Measurements from ENCODE around the gene ANXA10.
A peak's percentile ranks its signal among the peaks of the same experiment; 100 is the strongest.
"Not testable (repeated sequence)": the region's sequence is repeated elsewhere in the genome, so short reads cannot be mapped to it uniquely, and the experiment has no call there.

The ANXA10 gene

DNA sequence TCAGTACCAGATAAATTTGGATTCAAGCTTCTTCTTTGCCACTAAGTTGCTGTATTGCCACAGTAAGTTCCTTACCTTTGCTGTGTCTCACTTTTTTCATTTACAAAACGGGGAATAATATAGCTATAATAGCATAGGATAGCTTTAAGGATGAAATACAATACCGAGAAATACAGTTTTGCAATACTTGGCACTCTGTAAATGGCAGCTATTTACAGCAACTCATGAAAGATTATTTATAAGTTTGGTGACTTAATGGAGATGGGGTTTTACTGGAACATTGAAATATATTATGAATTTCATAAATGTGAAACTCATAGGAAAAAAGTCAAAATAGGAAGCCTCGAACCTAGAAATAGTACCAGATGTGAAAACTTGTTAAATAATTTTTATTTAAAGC lies 27.6 kb downstream of the ANXA10 start:
- DNase-seq = no peak

DNA sequence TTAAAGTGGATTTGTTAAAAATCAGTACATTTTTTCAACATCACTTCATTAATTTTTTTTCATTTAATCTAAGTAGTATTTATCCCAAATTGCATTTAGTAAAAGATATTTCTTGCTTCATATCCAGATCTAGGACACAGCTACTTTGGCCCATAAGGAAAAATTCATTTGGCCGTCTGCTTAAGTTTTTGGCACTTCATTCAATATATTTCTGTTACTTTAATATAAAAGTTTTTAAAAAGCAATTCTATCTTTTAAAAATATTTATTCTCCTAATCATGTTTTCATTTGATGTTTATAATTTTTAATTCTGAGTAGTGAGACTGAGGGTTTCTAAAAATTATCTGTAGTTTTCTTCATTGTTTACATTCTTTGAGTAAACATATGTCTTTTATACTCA lies 28.5 kb downstream of the ANXA10 start:
- DNase-seq = no peak

DNA sequence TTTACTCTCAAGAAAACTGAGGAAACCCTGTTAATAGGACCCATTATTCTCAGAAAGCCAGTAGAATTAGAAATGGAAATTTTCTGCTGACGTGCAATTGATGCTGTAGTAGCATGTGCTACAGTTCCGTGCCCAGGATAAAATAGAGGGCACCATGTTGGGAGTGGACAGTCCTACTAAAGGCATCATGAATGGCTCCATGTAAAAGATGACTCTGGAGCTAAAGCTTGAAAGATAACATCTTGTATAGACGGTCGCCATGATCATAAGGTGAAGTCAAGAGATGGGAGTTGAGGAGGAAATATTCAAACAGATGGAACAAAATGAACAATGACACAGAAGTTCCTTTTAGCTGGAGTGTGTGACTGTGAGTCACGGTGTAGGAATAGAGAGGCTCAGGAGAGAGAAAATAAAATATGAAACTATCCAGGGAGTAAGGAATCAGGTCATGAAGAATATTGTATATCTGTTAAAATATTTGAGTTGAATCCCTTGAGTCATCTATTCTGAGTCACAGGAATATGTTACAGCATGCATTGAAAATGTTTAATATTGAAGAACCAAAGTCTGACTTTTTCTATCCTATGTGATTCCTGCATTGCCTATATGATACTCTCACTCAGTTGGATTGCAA lies 31.8 kb downstream of the ANXA10 start:
- DNase-seq = no peak

DNA sequence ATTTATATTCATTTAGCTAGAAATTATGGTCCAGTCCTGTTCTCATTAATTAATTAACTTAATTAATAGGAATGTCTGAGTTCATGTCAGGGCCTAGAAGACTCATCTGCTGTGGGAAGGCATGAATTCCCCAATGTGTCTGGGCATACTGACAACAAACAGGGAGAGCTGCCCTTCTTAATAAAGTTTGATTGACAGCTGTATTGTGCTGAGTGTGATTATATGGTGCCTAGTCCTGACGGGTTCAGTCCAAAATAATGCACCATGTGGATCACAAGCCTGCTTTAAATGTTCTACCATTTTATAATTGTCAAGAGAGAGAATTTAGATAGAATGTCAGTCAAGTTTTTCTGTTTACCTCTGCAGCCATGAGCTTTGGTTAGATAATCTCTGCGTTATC lies 34.6 kb downstream of the ANXA10 start:
- no peak for DNase-seq

- no peak for DNase-seq
Measured at GRCh38 chr4:168128601-168129000, 36.3 kb downstream of the ANXA10 start.

DNA sequence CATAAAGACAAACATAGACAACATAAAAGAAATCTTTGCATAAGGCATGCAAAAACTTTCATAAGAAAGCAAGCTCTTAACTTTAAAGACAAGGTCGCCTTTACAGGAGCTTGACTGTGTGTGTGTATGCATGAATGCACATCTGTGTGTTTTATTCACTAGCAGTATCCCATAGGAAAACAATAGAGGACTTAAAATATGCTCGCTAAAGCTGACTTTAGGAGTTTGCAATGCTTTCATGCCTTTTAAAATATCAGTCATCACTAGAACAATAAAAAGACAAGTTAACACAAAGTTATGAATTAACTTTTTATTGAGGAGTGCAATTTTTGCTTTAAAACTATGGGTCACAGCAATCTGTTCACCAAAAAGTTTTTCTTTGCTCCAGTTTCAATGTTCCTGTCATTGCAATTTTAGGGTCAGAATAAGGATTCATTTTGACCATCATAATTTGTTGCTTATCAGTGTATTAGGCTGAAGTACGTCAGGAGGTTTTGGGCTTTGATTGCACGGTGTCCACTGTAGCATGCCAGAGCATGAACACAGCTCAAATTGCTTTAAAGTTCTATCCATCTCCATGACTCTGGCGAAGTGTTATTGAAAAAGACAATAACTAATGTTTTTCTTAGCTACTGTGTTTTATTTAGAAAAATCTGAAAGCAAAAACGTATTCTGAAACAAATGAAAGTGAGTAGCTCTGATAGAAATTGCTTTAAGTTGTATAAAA lies 36.9 kb downstream of the ANXA10 start:
- no peak for DNase-seq

DNA sequence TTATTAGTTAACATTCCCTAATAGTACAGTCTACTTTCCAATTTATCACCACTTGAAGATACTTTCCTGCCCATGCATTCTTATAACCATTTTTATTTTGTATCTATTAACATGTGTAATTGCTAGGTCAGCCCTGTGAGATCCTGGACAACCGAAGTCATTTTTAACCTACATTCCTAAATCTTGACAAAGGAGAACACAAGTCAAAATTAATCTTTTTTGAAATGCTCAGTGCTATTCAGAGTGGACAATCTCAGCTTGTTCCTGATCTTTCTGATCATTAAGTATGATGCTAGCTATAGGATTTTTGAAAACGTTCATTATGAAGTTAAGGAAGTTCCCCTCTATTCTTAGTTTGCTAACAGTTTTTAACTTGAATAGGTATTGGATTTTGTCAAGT lies 37.5 kb downstream of the ANXA10 start:
- DNase-seq = no peak

DNA sequence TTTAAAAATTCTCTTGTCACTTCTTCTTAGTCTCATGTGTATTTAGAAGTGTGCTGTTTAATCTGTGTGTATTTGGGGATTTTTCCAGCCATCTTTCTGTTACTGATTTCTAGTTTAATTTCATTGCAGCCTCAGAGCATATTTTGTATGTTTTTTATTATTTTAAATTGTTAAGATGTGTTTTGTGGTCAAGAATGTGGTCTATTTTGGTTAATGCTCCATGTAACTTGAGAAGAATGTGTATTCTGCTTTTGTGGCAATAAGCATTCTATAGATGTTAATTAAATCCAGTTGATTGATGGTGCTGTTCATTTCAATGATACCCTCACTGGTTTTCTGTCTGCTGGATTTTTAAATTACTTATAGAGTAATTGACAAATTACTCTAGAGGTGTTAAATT lies 38.9 kb downstream of the ANXA10 start:
- DNase-seq = no peak

DNA sequence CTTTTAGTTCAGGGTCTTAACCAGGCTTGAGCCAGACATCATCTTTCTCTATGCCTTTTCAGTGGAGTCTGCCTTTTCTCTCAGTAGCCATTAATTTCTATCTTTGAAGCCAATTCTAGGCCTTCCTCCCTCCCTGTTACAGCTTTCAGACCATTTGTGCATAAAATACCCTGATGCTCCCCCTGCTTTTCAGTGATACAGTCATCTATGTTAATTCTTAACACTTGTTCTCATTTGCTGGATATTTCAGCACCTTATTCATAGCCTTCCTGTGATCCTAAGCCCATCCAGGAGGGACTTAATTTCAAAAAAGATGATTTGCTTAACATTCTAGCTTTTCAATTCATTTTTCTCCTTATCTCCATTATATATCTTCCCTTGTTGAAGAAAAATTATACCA lies 42.3 kb downstream of the ANXA10 start:
- no peak for DNase-seq

GRCh38 chr4:168135860-168136259 lies 43.5 kb downstream of the ANXA10 start:
- not testable (repeated sequence) for DNase-seq

DNA sequence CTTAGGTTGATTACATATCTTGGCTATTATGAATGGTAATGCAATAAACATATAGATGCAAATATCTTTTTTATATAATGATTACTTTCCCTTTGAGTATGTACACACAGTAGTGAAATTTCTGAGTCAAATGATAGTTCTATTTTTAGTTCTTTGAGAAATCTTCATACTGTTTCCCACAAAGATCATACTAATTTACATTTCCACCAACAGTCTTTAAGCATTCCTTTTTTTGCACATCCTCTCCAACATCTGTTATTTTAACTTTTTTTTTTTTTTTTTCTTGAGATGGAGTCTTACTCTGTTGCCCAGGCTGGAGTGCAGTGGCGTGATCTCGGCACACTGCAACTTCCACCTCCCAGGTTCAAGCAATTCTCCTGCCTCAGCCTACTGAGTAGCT lies 45.4 kb downstream of the ANXA10 start:
- not testable (repeated sequence) for DNase-seq

DNA sequence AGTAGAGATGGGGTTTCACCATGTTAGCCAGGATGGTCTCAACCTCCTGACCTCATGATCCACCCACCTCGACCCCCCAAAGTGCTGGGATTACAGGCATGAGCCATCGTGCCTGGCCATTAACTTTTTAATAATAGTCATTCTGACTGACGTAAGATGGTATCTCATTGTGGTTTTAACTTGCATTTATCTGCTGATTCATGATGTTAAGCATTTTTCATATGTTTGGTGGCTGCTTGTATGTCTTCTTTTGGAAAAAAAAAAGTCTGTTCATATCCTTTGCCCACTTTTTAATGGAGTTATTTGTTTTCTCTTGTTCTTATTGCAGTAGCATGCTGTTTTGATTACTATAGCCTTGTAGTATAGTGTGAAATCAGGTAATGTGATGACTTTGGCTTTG lies 45.8 kb downstream of the ANXA10 start:
- no peak for DNase-seq

DNA sequence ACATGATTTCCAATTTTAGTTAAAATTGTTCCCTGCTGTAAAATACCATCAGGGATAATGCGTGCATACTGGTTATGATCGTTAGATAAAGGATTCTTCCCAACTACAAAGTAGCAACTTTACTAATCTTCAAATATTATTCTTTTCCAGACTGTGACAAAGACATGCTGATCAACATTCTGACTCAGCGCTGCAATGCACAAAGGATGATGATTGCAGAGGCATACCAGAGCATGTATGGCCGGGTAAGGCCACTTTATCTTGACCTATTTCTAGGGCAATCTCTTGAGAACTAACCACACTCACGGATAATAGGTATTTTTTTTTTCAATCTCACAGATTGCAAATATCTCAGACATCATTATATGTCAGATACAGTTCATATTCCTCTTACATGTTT lies 47.0 kb downstream of the ANXA10 start:
- DNase-seq = no peak

DNA sequence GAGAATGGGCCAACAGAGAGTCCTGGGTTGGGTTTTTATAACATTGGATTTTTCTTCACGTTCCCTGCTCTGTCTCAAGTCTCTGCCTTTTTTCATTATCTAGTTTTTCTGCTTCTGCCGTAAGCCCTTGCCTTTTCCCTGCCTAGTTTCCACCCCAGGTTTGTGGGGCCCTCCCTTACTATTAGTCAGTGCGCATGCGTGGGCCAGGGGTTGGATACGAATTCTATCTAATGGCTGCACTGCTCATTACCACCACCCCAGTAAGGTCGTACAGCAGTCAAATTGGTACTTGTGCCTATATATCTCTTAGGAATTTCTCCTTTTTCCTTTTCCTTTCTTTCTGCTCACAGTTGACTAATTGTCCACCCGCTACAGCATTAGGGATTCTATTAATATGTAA lies 49.4 kb downstream of the ANXA10 start:
- no peak for DNase-seq

GRCh38 chr4:168143601-168144000 lies 51.3 kb downstream of the ANXA10 start:
- no peak for DNase-seq

- no peak for DNase-seq
Measured at GRCh38 chr4:168150420-168151050, 58.2 kb downstream of the ANXA10 start.

GRCh38 chr4:168151327-168151726 lies 59.0 kb downstream of the ANXA10 start:
- DNase-seq = no peak

DNA sequence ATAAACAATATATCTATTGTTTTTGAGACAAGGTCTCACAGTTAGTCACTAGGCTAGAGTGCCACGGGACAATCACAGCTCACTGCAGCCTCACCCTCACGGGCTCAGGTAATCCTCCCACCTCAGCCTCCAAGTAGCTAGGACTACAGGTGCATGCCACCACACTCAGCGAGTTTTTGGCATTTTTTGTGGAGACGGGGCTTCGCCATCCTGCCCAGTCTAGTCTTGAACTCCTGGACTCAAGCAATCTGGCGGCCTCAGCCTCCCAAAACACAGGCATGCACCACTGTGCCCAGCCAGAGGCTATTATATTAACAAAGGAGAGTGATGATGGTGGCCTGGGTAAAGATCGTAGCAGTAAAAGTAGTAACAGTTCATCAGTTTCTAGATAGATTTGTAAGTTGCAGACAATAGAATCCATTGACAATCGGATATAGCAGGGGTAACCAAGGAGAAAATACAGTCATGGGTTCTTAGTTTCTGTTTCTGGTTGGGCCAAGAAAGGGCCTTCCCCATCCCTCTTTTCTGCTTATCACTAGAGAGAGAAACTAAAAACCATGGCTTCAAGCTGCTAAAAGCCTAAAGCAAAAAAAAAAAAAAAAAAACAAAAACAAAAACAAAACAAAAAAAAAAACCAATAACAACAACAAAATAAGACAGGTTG lies 60.6 kb downstream of the ANXA10 start:
- peak; percentile 12 for DNase-seq

GRCh38 chr4:168153596-168154440 lies 61.5 kb downstream of the ANXA10 start:
- peak; percentile 69 for DNase-seq

DNA sequence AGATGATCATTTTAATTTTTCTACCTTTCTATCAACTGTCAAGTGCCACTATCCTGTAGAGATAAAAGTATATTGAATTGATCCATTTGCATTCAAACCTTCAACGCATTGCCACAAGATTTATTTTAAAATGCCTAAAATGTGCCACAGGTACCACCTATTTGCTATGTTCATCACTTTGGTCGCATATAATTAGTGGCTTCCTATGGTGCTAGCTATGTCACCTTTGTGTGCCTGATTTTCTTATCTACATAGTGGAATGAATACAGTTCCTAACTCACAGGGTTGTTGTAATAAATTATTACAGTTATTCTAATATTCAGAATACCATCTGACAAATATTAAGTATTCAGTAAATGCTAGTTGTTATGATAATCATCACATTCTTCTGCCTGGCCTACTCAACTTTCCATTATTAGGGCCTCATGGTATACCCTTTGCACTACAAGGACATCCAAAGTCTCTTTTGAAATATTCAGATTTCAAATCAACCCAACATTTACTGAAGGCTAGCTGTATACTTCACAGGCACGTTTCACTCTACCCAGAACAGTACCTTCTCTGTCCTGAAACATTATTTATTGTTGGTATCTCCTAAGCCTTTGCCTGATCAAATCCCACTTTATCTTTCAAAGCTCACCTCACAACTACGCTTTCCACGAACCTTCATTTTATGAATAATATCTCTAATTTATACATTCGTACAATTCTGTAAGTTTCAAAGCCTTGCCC lies 62.4 kb downstream of the ANXA10 start:
- no peak for DNase-seq

- DNase-seq = no peak
Measured at GRCh38 chr4:168162604-168163003, 70.3 kb downstream of the ANXA10 start.

DNA sequence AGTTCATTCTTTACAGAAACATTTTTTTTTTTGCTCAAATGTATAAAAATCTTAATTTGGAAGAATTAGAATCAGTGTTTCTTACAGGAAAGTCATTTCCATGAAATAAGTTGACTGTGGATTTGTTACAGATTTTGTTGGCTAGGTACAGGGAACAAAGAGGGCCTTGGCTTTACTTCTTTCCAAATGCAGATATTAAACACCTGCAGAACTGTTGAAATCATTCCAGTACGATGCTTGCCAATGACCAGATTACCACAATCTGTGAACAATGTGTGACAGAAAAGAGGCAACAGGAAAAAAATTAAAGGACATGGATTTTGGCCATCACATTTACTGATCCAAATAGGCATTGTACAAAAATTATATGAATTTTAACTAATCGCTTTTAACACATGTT lies 70.8 kb downstream of the ANXA10 start:
- no peak for DNase-seq
